ENCODE data around the gene SLC35C1. TPM values are rescaled to one million over a fixed set of nuclear protein-coding genes. Genes with fewer than 3 reads are reported as not detected.

Gene SLC35C1
- total and polyA plus RNA-seq, 2 experiments from 2014 or later, result 6.8 to 11.0 TPM

GRCh38 chr11:45761659-45762058 lies 43.3 kb upstream of the SLC35C1 start:
- no peak for TF ChIP-seq ETS1 (IDR thresholded peaks at IDR 0.05)
- TF ChIP-seq POLR2AphosphoS5 (IDR thresholded peaks at IDR 0.05; ENCODE audit: low read depth), result no peak
- no peak for TF ChIP-seq ZNF114 (CRISPR knock-in tag; IDR thresholded peaks at IDR 0.05)
- H3K4me3 ChIP-seq, result no peak overlapping the region
- no peaks in the 10 kb centered on the region for H3K79me2 ChIP-seq (replicated peaks; ENCODE audit: insufficient read depth)
- ATAC-seq, result no peak
- H3K9me2 ChIP-seq (ENCODE audit: insufficient read depth), result no peaks in the 10 kb centered on the region
- H3K36me3 ChIP-seq (ENCODE audit: insufficient read depth), result no peaks in the 10 kb centered on the region
- Mint-ChIP-seq H3K9me3 (no peaks in the 10 kb centered on the region; the same call in 2 of the 3 replicates), H3K27me3 (ENCODE audit: insufficient read depth, low read depth, poor library complexity) (peaks cover 5% of the 10 kb centered on the region), H3K4me3 (no peak overlapping the region), H3K4me1 (peaks cover 10% of the 10 kb centered on the region), H3K36me3 (ENCODE audit: low read depth) (no peaks in the 10 kb centered on the region), H3K27ac (no peak overlapping the region)
- H2AFZ ChIP-seq, result no peak overlapping the region
- H3F3A ChIP-seq (replicated peaks; ENCODE audit: low read depth), result no peaks in the 10 kb centered on the region
- no peak for DNase-seq (ENCODE audit: low spot score)
- no peak overlapping the region for H3K4me2 ChIP-seq
- no peak overlapping the region for H3K27ac ChIP-seq (ENCODE audit: low read depth)
- H4K20me1 ChIP-seq (replicated peaks; ENCODE audit: insufficient read depth), result no peaks in the 10 kb centered on the region
- no peaks in the 10 kb centered on the region for H3K27me3 ChIP-seq (ENCODE audit: insufficient read depth)
- 0 out of 2 replicates have a peak, but pooled peaks cover 6% of the 10 kb centered on the region for H3K4me1 ChIP-seq (ENCODE audit: insufficient read depth)

GRCh38 chr11:45765107-45765668 lies 39.8 kb upstream of the SLC35C1 start:
- Histone ChIP-seq H3K27me3 (ENCODE audit: insufficient read depth) (no peaks in the 10 kb centered on the region), H3K9me2 (ENCODE audit: insufficient read depth) (0 out of 2 replicates have a peak, but pooled peaks cover 5% of the 10 kb centered on the region), H4K20me1 (replicated peaks; ENCODE audit: insufficient read depth) (no peaks in the 10 kb centered on the region), H3K36me3 (ENCODE audit: insufficient read depth) (no peaks in the 10 kb centered on the region), H3K4me3 (no peak overlapping the region), H3K4me1 (ENCODE audit: insufficient read depth) (no peaks in the 10 kb centered on the region), H3K4me2 (no peak overlapping the region), H2AFZ (no peak overlapping the region), H3K27ac (ENCODE audit: low read depth) (no peak overlapping the region), H3F3A (replicated peaks; ENCODE audit: low read depth) (no peaks in the 10 kb centered on the region), H3K79me2 (replicated peaks; ENCODE audit: insufficient read depth) (no peaks in the 10 kb centered on the region)
- H3K27ac Mint-ChIP-seq, result no peak overlapping the region
- no peaks in the 10 kb centered on the region for H3K4me1 Mint-ChIP-seq
- no peaks in the 10 kb centered on the region for H3K9me3 Mint-ChIP-seq
- H3K27me3 Mint-ChIP-seq (ENCODE audit: insufficient read depth, low read depth, poor library complexity), result peaks cover 6% of the 10 kb centered on the region
- H3K36me3 Mint-ChIP-seq (ENCODE audit: low read depth), result no peaks in the 10 kb centered on the region
- no peak for DNase-seq (ENCODE audit: low spot score)
- ATAC-seq, result no peak
- H3K4me3 Mint-ChIP-seq, result no peak overlapping the region
- TF ChIP-seq CREB1 (CRISPR knock-in tag; IDR thresholded peaks at IDR 0.05; ENCODE audit: low read depth), result no peak
- TF ChIP-seq CTCF (conservative IDR thresholded peaks at IDR 0.05; ENCODE audit: low read depth in 2 of 2), result no peak
- TF ChIP-seq JUNB (IDR thresholded peaks at IDR 0.05; ENCODE audit: unreplicated experiment), result no peak
- TF ChIP-seq REST (IDR thresholded peaks at IDR 0.05; ENCODE audit: unreplicated experiment), result no peak
- TF ChIP-seq ZNF114 (CRISPR knock-in tag; IDR thresholded peaks at IDR 0.05), result no peak
- TF ChIP-seq ETS1 (IDR thresholded peaks at IDR 0.05), result no peak
